HG03469 (cell line): ENCODE measurements around the gene TMEM214.
A peak's percentile ranks its signal among the peaks of the same experiment; 100 is the strongest.

Source experiments
- ATAC-seq: cut with Tn5 transposase; IDR thresholded peaks from one replicate; pipeline ENCODE4 v1.9.1; 2021; ENCODE audit warnings: mild to moderate bottlenecking, moderate library complexity, moderate number of reproducible peaks; ENCODE audit not compliant: unreplicated experiment

The TMEM214 gene, protein sequence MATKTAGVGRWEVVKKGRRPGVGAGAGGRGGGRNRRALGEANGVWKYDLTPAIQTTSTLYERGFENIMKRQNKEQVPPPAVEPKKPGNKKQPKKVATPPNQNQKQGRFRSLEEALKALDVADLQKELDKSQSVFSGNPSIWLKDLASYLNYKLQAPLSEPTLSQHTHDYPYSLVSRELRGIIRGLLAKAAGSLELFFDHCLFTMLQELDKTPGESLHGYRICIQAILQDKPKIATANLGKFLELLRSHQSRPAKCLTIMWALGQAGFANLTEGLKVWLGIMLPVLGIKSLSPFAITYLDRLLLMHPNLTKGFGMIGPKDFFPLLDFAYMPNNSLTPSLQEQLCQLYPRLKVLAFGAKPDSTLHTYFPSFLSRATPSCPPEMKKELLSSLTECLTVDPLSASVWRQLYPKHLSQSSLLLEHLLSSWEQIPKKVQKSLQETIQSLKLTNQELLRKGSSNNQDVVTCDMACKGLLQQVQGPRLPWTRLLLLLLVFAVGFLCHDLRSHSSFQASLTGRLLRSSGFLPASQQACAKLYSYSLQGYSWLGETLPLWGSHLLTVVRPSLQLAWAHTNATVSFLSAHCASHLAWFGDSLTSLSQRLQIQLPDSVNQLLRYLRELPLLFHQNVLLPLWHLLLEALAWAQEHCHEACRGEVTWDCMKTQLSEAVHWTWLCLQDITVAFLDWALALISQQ

DNA sequence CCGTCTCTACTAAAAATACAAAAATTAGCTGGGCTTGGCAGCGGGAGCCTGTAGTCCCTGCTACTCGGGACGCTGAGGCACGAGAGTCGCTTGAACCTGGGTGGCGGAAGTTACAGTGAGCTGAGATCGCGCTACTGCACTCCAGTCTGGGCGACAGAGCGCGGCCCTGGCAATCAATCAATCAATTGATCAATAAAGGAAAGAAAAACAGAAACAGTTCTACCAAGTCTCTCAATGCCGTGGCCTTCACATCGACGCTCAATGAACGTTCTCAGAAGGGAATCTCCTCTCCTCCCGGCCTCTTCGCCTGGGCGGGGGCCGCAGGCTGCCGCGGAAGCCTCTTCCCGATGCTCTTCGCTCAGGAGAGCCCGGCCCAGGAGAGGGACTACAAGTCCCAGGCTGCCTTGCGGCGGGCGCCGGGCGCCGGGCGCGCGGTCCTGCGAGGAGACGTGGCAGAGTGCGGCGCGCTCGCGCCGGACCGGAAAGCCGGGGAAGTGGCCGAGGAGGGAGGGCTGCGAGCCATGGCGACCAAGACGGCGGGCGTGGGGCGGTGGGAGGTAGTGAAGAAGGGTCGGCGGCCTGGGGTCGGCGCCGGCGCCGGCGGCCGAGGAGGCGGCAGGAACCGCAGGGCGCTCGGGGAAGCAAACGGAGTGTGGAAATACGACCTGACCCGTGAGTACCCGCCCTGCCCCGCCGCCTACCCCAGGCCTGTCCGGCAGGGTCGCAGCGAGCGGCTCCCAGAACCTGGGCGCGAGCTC, at the start of gene TMEM214:
Gene TMEM214, plus strand, starts transcription at position 471 of the 758 bp plus-strand sequence. Its CDS starts 51 bp downstream, at position 522.
- ATAC-seq = peak; percentile 79

DNA sequence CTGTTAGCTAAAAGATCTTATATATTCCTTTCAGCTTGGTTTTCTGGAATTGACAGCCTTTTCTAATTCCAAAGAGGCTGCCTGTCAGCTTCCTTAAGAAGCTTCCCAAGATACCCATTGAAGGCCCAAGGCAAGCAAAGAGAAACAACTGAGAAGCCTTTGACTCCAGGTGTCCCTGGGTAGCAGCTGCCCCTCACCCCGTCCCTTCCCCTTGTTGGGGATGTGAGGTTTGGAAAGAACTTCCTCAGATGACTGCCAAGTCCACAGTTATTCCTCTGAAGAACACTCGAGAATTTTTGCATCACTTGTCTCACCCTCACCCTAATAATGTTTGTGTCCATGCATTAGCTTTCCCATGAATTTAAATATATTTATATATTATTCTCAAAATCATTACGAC, 49.0 kb upstream of the TMEM214 start:
- no peak for ATAC-seq

DNA sequence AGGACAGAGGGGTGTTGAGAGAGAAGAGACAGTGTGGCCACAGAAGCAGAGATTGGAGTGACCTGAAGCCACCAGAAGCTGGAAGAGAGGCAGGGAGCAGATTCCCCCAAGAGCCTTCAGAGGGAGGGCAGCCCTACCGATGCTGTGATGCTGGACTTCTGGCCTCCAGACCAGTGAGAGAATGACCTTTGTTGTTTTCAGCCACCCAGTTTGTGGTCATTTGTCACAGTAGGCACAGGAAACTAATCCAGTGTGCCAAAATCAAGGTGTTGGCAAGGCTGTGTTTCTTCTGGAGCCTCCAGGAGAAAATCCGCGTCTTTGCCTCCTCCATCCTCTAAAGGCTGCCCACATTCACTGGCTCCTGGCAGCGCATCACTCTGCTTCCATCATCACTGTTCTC, 47.0 kb upstream of the TMEM214 start:
- no peak for ATAC-seq

DNA sequence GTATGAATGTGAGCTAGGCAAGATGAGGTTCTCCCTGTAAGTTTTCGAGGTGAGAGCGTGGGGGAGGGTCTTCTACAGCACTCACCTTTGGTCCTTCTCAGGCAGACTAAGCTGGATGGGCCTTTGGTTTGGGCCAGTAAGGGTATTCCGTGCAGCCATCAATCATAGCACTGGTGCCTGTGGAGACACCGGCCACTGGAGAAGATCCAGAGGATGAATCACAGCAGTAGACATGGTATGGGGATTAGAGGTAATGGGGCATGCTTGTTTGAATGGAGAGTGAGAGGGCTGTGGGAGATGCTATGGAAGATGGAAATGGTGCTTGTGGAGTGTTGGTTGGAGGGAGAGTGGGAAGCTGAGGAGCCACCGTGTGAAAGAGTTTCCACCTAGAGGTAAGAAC, 46.2 kb upstream of the TMEM214 start:
- no peak for ATAC-seq

DNA sequence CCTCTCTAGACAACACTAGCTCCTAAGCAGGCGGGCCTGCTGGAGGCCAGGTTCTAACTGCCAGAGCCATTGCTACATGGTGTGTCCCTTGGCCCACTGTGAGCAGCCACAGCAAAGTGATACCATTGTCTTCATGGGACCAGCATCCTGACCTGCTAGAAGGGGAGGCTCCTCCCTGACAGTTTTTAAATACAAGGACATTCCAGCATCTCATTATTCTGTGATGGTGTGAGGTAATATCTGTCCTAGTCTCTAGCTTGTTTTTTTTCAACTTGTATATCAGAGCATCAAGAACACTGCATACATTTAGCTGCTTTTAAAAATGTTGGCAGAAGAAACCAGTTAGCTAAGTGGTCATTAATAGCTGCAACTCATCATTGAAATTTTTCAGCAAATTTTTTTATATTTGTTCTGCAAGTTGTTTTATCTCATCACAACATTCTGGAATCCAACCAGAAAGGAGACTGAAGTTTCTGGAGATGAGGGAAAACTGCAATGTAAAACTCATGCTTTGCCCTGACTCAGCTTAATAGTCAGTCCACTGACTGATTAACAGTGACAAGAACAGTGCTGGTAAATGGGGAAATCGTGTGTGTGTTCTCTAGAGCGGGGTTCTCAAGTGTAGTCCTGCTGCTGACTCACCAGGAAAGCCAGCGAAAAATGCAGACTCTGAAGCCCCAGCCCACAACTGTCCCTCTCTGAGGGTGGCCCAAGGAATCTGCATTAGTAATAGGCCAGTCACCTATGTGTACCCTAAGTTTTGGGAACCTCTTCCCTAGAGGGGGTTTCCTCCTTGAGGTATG, 44.5 kb upstream of the TMEM214 start:
- ATAC-seq = no peak

DNA sequence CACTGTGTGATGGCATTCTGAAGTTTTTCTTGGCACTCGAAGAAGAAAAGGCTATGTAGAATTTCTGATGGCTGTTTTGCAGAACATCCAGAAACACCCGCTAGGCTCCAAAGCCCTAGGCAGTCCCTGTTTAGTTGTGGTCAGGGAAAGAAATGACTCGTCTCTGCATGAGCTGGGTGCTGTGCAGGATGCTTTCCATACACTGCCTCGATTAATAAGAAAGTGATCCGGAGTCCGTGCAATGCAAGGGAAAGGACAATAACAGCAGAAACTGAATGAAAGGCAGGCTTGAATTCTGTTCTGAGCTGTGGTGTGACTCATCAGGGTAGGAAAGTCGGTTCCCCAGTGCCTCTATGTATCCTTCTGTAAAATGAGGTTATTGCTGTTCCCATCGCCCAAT, 43.6 kb upstream of the TMEM214 start:
- ATAC-seq = no peak

DNA sequence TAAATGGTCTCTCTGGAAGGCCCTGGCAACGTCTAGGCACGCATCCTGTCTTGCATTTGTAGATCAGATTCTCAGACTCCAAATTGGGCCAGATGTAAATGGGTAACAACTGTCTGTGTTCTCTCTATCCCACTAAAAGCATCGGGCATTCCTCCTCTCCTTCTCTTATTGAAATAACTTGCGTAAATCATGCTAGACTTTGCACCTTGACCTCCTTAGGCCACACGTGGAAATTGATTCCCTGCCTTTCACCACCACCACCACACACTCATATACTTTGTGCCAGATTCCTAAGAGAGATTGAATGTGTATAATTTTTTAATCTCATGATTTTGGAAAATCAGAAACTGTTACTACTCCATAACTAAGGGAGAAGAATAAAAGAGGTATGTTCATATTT, 41.0 kb upstream of the TMEM214 start:
- ATAC-seq = no peak

DNA sequence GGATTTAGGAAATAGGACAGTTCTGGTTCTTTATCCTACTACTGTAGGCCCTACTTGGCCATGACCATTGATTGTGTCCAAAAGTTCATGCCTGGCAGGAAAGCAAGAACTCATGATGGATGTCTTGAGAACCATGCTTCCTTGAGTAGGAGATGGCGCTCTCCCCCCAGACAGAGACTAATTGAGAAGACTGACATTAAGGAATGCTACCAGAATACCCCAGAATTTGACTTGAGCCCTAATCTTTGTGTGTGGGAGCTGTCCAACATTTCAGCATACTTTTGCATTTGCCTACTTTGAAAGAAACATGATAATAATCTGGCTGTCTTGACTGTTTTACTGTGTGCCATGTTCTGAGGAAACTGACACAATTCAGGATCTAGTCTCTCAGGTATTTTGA, 39.0 kb upstream of the TMEM214 start:
- no peak for ATAC-seq

DNA sequence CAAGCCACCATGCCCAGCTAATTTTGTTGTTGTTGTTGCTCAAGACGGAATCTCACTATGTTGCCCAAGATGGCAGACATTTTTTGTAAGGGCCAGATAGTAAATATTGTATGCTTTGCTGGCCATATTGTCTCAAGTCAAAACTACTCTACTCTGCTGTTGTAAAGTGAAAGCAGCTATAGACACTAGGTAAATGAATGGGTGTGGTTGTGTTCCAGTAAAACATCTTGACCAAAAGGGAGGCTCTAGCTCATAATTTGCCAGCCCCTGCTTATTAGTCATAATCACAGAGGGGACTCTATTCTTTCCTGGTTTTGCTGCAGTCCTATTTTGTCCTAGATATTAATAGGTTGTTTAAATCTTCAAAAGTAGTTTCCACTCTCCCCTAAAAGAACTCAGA, 37.8 kb upstream of the TMEM214 start:
- ATAC-seq = no peak

DNA sequence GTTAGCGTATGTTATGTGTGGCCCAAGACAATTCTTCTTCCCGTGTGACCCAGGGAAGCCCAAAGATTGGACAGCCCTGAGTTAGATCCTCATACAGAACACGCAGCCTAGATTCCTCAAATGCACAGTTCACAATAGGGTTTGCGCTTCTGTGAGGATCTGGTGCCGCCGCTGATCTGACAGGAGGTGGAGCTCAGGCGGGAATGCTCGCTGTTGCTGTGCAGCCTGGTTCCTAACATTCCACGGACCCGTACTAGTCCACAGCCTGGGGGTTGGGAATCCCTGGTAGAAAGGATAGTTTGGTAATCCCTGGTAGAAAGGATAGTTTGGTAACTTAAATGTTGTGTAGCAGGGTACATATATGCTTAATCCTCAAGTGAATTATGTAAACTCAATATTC, 35.4 kb upstream of the TMEM214 start:
- no peak for ATAC-seq

DNA sequence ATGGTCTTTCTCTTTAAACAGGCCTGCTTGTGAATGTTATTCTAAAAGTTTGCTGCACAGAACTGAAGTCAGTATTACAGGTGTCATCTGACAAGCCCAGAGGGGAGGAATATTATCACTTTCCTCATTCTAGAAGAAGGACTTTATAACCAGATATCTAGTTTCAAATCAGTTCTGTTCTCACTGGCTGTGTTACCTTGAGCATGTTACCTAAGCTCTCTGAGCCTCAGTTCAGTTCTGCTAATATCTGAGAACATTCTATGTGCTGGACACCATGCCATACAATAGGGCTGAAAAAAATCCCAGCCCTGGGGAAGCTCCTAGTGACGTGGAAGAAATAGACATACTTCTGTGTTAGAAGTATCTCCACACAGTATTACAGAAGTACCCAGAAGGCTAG, 34.4 kb upstream of the TMEM214 start:
- no peak for ATAC-seq

DNA sequence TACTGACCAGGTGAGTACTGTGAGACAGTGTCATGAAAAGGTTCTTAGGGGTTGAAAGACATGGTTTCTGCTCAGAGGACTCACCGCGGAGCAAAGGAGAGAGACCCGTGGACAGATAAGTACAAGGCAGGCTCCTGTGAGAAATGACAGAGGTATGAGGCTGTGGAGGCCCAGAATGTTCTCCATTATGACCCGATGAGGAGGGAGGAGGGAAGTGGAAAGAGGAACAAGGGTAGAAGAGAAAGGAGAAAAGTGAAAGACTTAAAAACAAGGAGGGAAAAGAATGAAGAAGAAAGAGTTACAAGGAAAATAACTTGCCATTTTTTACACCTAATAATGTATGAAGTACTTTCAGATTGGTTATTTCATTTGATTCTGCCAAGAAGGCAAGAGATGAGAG, 32.5 kb upstream of the TMEM214 start:
- no peak for ATAC-seq

DNA sequence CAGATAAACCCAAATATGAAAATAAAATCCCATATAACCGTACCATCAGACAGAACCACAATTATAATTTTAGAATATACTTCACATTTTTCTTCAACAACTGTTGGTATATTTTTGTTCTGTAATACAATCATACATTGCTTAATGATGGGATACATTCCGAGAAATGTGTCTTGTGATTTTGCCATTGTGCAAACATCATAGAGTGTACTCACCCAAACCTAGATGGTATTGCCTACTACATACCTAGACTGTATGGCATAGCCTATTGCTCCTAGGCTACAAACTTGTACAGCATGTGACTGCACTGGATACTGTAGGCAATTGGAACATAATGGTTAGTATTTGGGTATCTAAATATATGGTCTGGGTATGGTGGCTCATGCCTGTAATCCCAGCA, 31.8 kb upstream of the TMEM214 start:
- no peak for ATAC-seq

DNA sequence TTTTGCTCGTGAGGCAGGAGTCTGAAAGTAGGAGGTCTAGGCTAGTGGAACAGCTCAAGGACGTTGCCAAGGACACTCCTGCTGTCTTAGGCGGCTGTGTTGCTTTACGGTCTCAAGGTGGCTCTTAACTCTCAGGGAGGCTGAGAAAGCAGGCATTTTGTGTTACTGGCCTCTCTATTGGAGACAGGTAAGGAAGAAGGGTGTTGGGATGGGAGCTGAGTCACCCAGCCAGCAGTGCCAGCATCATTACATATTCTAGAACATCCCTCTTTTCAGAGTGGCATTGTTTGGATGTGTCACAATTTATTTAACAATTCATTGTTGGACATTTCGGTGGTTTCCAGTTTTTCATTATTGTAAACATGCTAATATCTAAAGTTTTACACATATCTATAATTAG, 30.8 kb upstream of the TMEM214 start:
- no peak for ATAC-seq

DNA sequence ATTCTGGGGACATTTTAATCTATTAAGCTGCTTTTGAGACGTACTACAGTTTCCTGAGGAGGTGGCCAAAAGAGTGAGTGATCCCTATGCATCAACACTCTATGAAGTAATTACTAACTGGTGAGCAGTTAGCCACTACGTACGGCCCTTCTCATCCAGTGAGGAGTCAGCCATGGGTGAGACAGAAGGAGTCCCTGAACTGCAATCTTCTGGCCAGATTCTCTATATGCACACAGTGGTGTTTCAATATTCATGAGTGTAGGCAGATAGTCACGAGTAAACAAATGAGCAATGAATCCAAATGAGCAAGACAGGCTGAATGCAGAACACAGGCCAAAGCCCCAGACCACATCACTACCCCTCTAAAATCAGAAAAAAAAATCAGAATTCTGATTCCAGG, 29.8 kb upstream of the TMEM214 start:
- no peak for ATAC-seq

DNA sequence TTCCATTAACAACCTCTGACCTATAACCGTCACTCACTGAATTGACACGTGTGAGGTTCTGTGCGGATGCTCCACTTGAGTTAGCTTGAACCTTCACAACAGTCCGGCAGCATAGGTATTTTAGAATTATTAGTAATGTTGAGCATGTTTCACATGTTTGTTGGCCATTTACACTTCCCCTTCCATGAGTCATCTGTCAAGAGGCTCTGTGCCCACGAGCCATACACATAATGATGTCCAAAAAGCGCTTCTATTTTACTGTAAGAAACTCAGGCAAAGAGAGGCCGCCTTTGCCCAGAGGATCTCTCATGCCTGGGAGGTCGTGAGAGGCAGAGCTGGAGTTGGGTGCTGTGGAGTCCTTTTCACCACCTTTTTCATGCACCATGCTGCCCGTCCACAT, 28.9 kb upstream of the TMEM214 start:
- ATAC-seq = no peak

DNA sequence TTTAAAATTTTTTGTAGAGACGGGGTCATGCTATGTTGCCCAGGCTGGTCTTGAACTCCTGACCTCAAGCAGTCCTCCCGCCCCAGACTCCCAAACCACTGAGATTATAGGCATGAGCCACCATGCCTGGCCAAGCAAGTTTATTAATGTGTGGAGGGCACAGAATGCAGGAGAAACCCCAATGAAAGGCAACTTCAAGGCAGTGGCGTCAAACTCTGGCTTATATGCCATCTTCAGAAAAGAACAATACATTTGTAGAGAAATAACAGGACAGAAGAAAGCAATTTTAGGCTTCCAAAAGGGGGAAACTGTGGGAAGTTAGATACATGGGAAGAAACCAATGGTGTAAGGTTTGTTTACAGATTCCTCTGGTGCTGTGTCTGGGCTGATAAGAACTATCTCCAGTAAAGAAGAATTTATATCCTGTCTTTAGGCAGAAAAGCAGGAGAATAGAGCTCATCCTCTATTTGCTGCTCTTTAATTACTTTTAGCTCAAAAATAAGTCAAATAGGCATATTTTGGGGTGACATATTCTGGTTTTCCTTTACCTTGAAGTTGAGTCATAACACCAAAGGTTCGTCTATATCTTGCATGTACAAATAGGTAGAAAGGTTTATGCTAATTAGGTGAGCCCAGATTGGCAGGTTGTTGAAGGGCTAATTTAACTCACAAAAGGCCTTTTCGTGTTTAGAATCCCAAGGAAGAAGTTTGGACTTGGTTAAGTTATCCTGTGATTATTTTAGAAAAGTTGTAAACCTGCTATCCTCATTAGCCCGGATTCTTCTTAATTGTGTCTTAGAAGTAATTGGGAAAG, 26.0 kb upstream of the TMEM214 start:
- ATAC-seq = no peak

DNA sequence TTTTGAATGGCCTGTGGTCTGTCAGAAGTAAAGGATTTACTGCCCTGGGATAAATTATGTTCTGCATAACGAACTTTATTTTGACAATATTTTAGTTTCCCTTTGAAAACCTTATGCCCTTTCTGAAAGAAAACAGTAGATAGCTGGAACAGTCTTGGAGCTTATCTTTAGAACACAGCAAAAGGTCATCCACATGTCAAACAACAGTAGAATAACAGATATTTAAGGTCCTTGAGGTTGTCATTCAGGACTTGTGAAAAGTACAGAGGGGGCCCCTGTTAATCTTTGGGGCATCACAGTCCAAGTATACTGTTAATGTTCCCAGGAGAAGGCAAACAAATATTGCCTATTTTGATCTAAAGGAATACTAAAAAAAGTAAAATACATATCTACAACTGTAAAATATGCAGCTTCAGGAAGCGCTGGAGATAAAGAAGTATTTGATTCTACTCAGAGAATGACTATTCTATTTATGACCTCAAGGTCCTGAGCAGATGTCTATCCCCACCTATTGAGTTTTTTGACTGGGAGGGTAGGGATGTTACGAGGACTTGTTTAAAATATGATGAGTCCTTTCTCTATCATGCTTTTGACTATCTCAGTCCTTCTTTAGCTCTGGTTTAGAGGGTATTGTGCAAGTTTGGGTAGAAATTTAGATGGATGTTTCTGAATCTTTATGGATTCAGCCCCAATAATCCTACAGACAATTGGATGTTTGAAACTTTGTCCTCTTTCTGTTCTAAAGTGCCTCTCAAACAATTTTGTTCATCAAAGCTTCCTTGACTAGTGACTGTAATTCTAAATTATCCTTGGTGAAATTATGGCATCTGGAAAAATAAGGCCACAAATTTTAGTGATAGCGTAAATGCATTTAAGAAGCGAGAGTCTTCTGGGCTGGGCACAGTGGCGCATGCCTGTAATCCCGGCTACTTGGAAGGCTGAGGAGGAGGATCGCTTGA, 25.1 kb upstream of the TMEM214 start:
- ATAC-seq = no peak

DNA sequence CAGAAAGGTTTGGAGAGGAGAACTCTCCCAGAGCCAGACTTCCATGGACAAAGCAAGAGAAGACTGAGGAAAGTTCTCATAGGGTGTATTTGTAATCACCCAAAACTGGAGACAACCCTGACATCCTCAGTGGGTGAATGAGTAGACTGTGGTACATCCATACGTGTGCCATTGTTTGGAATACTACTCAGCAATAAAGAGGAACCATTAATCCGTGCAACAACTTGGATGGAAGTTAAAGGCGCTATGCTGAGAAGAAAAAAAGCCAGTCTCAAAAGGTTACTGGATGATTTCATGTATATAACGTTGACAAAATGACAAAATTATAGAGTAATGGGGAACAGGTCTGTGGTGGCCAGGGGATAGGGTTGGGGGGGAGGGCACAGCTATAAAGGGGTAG, 24.1 kb upstream of the TMEM214 start:
- no peak for ATAC-seq
